Esophagus mucosa (tissue), 1 donor: ENCODE data around the gene TIE1. TPM values are rescaled to one million over a fixed set of nuclear protein-coding genes. Genes with fewer than 3 reads are reported as not detected.

Source experiments
- ATAC-seq: fragments of 200-7000 bp; cut with Tn5 transposase; one replicate; pipeline ENCODE4 v1.9.1; 2020
- total RNA-seq: library from RNA; stranded (reverse); gene quantifications from one replicate; pipeline ENCODE4 v1.2.4, GENCODE V29; 2023
- donor health status: DM: yes; HTN: yes; CAD: no.

TIE1 gene
- total RNA-seq, 1 donor from 2014 or later = 4.1 TPM

DNA sequence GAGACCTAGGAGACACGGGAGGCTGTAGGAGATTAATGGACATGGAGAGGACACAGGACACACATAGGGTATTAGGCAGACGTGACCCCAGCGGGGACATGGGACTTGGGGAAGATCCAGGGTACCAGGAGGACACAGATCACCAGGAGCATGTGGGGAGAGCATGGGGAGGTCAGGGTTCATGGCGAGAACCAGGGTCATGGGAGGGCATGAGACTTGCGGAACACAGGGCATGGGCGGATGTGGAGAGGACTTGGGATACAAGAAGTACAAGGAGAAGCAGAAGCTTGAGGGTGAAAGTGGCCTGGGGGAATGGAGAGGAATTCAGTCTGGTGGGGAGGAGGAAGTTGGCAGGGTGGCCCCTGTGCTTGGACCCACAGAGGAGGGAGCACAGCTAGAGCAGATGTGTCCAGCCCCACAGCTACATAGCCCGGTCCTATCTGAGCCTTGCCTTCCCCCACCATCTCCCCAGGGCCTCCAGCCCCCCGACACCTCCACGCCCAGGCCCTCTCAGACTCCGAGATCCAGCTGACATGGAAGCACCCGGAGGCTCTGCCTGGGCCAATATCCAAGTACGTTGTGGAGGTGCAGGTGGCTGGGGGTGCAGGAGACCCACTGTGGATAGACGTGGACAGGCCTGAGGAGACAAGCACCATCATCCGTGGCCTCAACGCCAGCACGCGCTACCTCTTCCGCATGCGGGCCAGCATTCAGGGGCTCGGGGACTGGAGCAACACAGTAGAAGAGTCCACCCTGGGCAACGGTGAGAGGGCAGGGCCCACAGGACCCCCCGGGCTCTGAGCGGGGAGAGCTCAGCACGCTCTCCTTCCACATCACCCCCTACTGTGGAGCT, 12.1 kb downstream of the TIE1 start:
- ATAC-seq = peak; percentile 6

DNA sequence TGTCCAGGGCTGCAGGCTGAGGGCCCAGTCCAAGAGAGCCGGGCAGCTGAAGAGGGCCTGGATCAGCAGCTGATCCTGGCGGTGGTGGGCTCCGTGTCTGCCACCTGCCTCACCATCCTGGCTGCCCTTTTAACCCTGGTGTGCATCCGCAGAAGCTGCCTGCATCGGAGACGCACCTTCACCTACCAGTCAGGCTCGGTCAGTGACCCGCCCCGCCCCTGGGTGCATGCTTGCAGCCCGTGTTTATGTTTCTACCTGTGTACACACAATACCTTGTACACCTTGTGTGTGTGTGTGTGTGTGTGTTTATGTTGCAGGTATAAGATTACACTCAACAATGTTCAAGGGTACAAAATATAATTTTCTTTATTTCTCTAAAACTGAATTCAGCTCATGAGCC, 13.0 kb downstream of the TIE1 start:
- peak; percentile 64 for ATAC-seq

DNA sequence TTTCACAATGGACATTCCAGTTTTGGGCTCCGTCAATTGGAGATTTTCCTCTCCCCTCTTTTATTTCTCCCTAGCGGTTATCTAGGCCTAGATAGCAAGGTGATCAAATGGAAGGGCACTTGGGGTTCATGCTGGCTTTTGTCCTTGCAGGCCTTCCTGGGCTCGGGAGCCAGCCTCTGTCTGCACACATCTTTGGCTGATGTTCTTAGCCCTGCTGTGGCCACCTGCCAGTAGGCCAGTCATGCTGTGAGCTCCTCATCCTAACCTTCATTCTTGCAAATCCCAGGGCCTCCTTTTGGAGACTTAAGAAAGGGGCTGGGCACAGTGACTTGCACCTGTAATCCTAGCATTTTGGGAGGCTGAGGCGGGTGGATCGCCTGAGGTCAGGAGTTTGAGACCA, 13.5 kb downstream of the TIE1 start:
- no peak for ATAC-seq

DNA sequence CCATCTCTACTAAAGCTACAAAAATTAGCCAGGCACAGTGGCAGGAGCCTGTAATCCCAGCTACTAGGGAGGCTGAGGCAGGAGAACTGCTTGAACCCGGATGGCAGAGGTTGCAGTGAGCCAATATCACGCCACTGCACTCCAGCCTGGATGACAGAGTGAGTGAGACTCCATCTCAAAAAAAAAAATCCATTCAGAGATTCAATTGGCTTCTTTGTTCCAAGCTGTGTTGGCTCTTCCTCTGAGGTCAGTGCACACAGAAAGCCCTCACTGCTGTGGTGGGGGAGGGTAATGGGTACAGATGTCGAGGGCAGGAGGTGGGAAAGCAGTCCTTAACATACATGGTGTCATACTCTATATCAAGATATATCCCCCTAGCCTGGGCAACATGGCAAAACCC, 14.7 kb downstream of the TIE1 start:
- no peak for ATAC-seq

DNA sequence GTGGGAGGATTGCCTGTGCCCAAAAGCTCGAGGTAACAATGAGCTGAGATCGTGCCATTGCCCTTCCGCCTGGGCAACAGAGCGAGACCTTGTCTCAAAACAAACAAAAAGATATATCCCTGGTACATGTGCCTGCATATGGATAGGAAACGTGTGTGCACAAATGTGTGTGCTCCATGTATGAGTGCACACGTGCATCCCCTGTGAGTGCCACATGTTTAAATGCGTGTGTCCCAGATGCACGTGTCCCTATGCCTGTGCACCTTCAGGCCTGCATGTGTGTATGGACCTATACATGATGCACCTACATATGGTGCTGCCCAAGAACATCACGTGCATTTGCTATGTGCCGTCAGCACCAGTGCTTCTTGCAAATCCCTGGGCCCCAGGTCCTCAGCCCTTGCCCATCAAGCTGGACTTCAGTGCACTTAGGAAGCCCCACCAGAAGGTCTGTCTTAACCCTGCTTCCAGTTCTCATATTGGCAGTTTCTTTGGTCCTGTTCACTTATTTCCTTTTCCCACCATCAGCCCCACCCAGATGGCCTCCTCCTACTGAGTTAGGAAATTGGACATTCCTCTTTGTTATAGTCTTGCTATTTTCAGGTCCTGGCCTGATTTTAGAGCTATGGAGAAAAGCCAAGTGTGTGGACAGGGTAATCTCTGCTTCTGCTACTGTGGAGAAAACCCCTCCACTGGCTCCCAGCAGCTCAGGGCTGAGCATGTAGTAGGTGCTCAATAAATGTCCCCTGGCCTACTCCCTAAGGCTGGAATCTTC, 15.4 kb downstream of the TIE1 start:
- no peak for ATAC-seq

DNA sequence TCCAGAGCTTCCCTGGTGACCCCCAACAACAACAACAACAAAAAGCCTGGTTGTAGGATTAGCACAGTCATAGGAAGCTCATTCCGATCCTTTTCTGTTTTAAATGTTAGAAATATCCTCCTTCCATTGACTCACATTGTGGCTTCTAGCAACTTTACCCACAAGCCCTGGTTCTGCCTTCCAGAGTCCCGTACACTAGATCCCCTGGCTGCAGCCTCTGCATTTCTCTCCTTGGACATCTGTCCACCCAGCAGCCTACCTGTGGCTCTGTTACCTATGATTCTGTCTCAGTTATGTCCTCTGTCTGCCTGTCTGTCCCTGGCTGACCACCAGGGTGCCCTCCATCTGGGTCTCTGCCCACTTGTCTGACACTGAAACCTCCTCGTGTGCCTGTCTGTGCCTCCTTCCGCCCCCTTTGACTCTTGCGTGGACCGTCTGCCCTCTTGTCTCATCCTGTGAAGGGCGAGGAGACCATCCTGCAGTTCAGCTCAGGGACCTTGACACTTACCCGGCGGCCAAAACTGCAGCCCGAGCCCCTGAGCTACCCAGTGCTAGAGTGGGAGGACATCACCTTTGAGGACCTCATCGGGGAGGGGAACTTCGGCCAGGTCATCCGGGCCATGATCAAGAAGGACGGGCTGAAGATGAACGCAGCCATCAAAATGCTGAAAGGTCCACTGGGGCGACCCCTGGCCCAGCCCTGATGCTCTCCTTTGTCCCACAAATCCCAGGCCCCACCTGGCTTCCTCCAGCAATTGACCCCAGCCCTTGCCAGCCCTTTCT, 16.1 kb downstream of the TIE1 start:
- ATAC-seq = no peak

DNA sequence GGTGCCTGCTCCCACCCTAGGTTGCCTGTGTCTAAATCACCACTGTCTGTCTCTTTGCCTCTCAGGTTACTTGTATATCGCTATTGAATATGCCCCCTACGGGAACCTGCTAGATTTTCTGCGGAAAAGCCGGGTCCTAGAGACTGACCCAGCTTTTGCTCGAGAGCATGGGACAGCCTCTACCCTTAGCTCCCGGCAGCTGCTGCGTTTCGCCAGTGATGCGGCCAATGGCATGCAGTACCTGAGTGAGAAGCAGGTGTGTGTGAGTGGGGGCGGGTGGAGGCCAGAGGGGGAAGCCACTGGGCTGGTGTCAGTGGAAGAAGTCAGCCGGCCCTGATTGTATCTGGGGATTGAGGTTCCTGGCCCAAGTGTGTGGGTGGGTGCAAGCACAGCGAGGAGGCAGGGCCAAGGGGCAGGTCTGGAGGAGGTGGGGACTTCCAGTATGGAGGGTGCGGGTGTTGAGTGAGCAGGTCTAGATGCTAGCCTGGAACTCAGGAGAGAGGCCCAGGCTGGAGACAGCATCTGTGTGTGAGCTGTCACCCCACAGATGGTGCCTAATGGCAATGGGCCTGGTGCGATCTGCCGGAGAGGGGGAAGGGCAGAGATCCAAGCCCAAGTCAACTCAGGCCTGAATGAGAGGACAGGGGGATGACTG, 17.2 kb downstream of the TIE1 start:
- ATAC-seq = no peak

DNA sequence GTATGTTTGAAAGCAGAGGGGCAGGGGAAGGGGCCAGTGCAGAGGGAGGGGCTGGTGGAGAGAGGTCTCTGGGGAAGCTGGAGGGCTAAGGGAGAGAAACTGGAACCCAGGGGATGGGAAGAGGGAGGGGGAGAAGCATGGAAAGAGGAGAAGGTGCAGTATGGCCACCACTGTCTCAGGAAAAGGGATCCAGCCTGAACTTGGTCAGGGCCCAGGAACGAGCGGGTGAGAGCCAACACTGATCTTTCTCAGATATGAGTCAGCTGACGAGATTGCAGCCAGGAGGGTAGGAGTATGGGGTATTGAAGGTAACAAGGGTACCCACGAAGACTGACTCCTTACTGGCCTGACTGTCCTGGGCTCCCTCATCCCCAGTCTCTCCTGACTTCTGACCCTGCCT, 18.0 kb downstream of the TIE1 start:
- ATAC-seq = no peak

DNA sequence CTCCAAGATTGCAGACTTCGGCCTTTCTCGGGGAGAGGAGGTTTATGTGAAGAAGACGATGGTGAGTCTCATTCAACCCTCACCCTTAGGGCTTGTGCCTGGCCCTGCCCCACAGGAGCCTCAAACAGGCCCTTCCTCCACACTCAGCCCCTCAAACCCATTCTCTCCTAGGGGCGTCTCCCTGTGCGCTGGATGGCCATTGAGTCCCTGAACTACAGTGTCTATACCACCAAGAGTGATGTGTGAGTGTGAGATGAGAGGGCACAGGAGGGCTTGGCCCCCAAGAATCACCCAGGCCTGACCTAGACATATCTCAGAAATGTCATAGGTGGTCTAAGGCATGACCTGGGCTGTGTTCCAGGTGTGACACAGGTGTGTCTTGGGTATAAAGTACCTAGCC, 18.5 kb downstream of the TIE1 start:
- no peak for ATAC-seq

DNA sequence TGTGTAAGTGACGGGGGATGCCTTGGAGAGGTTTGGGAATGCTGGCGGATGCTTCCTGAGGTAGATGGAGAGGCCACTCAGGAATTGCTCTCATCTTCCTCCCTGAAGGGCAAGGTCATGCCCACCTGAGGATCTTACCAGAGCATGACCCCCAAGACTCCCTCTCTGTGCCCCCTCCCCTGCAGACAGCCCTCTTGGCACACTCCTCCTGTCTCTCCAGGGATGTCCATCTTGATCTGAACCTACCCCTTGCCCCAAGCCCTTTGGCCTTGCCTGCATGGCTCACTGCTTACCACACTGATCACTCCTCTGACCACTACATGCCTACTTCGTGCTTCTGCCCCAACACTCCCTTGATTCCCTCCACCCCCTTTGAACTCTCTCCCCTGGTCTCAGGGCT, 19.0 kb downstream of the TIE1 start:
- no peak for ATAC-seq

DNA sequence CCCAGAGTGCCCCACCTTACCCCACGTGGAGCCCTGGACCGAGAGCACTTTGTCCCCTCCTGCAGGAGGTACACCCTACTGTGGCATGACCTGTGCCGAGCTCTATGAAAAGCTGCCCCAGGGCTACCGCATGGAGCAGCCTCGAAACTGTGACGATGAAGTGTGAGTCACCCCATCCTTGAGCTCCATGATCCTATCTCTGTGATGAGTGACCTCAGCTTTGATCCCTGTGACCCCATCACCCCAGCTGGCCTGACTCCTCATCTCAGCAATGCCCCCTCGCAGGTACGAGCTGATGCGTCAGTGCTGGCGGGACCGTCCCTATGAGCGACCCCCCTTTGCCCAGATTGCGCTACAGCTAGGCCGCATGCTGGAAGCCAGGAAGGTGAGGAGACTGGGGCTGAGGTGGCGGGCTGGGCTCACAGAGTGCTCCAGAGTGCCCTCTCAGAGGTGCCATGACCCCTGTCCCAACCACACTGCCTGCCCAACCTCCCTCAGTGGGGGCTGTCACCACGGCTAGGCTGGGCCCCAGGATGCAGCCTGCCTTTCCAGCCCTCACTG, 20.6 kb downstream of the TIE1 start:
- peak; percentile 71 for ATAC-seq

DNA sequence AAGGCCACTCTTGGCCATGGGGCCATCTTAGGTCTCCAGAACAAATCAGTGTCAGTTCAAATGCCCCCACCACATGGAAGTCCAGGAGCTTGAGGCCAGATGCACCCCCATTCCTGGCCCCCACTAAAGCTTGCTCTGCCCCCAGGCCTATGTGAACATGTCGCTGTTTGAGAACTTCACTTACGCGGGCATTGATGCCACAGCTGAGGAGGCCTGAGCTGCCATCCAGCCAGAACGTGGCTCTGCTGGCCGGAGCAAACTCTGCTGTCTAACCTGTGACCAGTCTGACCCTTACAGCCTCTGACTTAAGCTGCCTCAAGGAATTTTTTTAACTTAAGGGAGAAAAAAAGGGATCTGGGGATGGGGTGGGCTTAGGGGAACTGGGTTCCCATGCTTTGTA, 21.7 kb downstream of the TIE1 start:
- ATAC-seq = no peak

DNA sequence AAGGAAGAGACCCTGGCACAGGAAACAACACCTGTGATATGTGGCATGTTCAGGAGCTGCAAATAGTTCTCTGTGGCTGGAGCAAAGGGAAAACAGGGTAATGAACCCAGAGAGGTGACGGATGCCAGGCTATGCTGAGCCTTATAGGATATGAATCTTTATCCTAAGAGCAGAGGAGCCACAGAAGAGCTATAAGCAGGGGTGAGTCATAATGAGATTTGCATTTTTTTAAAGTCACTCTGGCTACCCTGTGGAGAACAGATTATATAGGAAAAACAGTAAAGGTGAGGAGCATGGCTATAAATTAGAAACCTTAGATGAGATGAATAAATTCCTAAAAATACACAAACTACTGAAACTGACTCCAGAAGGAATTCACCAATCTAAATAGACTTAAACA, 24.0 kb downstream of the TIE1 start:
- peak; percentile 23 for ATAC-seq

DNA sequence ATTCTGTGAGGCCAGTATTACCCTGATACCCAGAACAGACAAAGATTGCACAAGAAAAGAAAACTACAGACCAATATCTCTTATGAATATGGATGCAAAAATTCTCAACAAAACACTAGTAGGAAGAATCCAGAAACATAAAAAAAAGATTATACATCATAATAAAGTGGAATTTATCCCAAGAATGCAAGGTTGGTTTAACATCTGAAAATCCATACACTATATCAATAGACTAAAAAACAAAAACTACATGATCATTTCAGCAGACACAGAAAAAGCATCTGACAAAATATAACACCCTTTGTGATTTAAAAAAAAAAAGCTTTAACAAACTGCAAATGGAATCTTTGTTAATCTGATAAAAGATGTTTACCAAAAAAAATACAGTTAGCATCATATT, 24.6 kb downstream of the TIE1 start:
- no peak for ATAC-seq

DNA sequence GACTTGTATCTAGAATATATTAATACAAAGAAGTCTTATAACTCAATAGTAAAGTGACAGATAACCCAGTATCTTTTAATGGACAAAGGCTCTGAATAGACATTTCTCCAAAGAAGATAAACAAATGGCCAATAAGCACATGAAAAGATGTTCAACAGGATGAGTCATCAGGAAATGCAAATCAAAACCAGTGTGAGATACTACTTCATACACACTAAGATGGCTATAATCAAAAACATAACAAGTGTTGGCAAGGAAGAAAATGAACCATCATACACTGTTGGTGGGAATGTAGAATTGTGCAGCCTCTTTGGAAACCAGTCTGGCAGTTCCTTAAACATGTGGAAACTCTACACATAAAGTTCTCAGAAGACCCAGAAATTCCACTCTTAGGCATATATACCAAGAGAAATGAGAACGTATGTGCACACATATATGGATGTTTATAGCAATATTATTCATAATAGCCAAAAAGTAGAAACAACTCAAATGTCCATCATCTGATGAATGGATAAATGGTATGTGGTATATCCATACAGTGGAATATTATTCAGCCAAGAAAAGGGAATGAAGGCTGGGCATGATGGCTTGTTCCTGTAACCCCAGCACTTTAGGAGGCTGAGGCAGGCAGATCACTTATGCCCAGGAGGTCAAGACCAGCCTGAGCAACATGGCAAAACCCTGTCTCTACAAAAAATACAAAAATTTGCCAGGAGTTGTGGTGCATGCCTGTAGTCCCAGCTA, 26.9 kb downstream of the TIE1 start:
- no peak for ATAC-seq

DNA sequence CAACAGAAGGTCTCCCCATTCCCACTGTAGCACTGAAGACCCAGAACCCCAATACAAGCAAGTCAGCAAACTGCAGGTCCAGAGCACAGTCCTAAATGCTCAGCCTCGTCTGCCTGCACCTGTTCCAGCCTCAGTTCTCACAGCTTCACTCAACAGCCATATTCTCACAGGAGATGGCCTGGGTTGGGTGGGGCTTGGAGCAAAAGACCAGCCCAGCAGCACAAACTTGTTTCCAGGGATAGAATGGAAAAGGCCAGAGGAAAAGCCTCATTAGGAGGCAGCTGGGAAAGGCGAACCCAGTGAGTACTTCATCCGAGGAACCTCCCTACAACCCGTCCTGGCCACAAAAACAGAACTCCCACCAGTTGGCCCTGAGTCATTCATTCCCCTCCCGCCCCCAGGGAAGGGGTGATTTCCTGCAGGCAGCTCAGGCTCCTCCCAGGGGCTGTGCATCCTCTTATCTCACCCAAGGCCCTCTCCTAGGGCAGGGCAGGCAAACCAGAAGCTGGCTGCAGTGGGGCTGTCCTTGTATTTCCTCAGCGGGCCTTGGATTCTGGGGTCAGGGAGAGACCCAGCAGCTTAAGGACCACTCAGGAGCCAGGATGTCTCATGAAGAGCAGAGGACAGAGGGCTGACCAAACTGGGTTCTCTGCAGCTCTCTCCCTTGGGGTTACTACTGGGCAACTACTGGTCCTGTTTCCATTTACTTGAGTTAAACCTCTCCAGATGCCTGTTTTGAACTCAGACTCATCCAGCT, 29.4 kb downstream of the TIE1 start:
- ATAC-seq = peak; percentile 68

DNA sequence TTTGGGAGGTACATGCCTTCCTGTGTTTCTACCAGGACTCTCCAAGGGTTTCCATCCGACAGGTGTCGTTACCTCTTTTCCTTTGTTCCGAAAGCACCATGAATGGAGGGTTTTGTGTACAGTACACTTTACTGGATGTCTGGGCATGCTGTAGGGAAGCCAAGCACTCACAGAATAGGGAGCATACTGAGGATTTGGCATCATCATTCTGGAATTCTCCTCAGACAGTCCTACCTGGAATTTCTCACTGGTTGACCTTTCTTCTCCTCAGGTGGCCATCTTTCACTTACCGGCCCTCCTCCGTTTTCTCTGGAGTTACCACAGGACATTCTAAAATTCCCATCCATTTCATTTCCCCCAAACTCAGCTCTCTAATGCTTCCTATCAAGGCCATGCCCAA, 30.9 kb downstream of the TIE1 start:
- no peak for ATAC-seq

DNA sequence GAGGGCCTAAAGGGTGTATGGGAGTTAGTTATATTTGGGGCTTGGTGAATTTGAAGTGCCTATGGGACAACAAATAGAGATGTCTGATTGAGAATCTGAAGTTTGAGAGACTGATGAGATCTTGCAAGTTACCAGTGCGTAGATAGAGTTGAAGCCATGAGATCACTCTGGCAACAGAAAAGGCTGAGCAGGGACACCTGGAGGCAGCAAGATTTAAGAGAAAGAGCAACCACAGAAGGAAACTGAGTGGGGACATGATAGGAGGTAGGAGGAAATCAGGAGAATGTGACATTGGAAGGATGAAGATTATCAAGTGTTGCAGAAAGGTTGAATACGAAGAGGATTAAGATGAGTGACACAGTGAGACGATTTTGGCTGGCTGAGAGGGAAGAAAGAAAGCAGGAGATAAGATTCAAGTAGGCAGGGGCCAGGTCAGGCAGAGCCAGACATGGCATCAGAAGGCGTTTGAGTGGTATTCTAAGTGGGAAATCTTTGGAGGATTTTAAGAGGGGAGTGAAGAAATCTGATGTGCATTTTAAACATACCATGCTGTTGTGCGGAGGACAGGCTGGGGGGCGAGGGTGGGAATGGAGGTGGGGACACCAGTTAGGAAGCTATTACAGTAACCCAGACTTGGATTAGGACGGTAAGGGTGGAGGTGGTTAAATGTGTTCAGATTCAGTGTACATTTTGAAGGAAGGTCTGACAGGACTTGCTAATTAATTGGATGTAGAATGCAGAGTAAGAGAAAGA, 33.8 kb downstream of the TIE1 start:
- ATAC-seq = no peak

DNA sequence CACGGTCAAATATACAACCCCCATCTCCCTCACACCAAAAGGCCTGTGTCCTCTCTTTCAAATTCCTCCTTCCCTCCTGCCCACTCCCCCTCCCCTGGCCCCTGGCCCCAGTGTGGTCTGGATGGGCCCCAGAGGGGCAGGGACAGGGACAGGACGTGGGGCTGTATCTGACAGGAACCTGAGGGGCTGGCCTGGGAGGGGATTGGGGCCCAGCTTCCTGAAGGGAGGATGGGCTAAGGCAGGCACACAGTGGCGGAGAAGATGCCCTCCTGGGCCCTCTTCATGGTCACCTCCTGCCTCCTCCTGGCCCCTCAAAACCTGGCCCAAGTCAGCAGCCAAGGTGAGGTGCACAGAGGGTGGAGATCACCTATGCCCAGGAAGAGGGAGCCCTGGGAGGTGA, 36.8 kb downstream of the TIE1 start, which contains the start of gene MPL:
Gene MPL (plus strand): TSS at position 231 of the 400 bp plus-strand sequence. CDS start 31 bp downstream, at position 262.
- peak; percentile 21 for ATAC-seq

DNA sequence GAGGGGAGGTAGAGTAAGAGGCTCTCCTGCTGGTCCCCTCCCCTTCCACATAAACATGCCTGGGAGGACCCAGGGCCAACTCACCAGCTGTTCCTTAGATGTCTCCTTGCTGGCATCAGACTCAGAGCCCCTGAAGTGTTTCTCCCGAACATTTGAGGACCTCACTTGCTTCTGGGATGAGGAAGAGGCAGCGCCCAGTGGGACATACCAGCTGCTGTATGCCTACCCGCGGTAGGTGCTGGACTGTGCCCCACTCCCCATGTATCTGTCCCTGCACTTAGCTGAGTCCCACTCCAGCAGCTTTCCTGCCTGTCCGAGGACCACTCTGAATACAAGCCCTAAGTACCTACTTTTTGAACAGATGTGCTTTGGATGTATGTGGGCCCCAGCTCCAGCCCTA, 37.2 kb downstream of the TIE1 start:
- ATAC-seq = no peak
